Activated T-helper 9 cell treated with anti-CD3 and anti-CD28 coated beads, Interleukin-2, amount 50 U/mL, for 16 hours (primary cell): ENCODE data around the gene ARHGEF7.

Experiments used
- DNase-seq: peaks from one replicate; pipeline ENCODE4 v3.0.0-alpha.2; 2020; ENCODE audit warnings: low read depth

ARHGEF7 gene

GRCh38 chr13:111325941-111326620 is 211.0 kb downstream of the ARHGEF7 start:
- DNase-seq: no peak

- DNase-seq: no peak
These were observed 211.5 kb downstream of the ARHGEF7 start for GRCh38 chr13:111326621-111326965.

GRCh38 chr13:111326981-111327642 is 212.0 kb downstream of the ARHGEF7 start:
- no peak for DNase-seq

GRCh38 chr13:111327730-111328573 is 212.8 kb downstream of the ARHGEF7 start:
- DNase-seq: no peak

- DNase-seq: no peak
These were observed 213.7 kb downstream of the ARHGEF7 start for GRCh38 chr13:111328574-111329410.

GRCh38 chr13:111329641-111330040 is 214.5 kb downstream of the ARHGEF7 start:
- DNase-seq: no peak

- no peak for DNase-seq
These were observed 215.0 kb downstream of the ARHGEF7 start for GRCh38 chr13:111330066-111330610.

GRCh38 chr13:111335298-111335697 is 220.2 kb downstream of the ARHGEF7 start:
- DNase-seq: no peak

- DNase-seq: no peak
These were observed 221.6 kb downstream of the ARHGEF7 start for GRCh38 chr13:111336666-111337065.

GRCh38 chr13:111337206-111337605 is 222.1 kb downstream of the ARHGEF7 start:
- DNase-seq: no peak

GRCh38 chr13:111337741-111338140 is 222.6 kb downstream of the ARHGEF7 start:
- DNase-seq: no peak

GRCh38 chr13:111338841-111339240 is 223.7 kb downstream of the ARHGEF7 start:
- DNase-seq: no peak

GRCh38 chr13:111339366-111340143 is 224.4 kb downstream of the ARHGEF7 start:
- no peak for DNase-seq

GRCh38 chr13:111341886-111342285 is 226.8 kb downstream of the ARHGEF7 start:
- DNase-seq: no peak

- no peak for DNase-seq
These were observed 227.6 kb downstream of the ARHGEF7 start for GRCh38 chr13:111342721-111343120.

GRCh38 chr13:111343186-111343805 is 228.2 kb downstream of the ARHGEF7 start:
- no peak for DNase-seq

- DNase-seq: no peak
These were observed 229.5 kb downstream of the ARHGEF7 start for GRCh38 chr13:111344471-111345191.

- no peak for DNase-seq
These were observed 230.6 kb downstream of the ARHGEF7 start for GRCh38 chr13:111345682-111346081.

- DNase-seq: no peak
These were observed 231.1 kb downstream of the ARHGEF7 start for GRCh38 chr13:111346101-111346680.
